RWPE2 (cell line): ENCODE measurements around the gene ACTR3C.
"Not testable (repeated sequence)": the region's sequence is repeated elsewhere in the genome, so short reads cannot be mapped to it uniquely, and the experiment has no call there.

Source experiments
- ATAC-seq: fragments of 200-7000 bp; cut with Tn5 transposase; 3 replicates; pipeline ENCODE4 v1.9.1; 2021; ENCODE audit warnings: low read depth
- DNase-seq: peaks from one replicate; pipeline ENCODE4 v3.0.0-alpha.2; 2020; ENCODE audit warnings: low spot score
- H3K27ac ChIP-seq: fragments of 450-650 bp; 2 replicates; pipeline ENCODE4 v1.5.1; 2017; ENCODE audit warnings: mild to moderate bottlenecking; ENCODE audit not compliant: poor library complexity, severe bottlenecking
- H3K27me3 ChIP-seq: fragments of 250-450 bp; sonication (Bioruptor Pico); 2 replicates; pipeline ENCODE4 v1.5.1; 2021; ENCODE audit warnings: mild to moderate bottlenecking, moderate library complexity; ENCODE audit not compliant: insufficient read depth, poor library complexity, severe bottlenecking
- H3K36me3 ChIP-seq: fragments of 250-450 bp; sonication (Bioruptor Pico); 2 replicates; pipeline ENCODE4 v1.5.1; 2020; ENCODE audit warnings: low read depth, mild to moderate bottlenecking, moderate library complexity
- H3K4me1 ChIP-seq: fragments of 250-450 bp; sonication (Bioruptor Pico); 2 replicates; pipeline ENCODE4 v1.5.1; 2021; ENCODE audit warnings: mild to moderate bottlenecking, moderate library complexity; ENCODE audit not compliant: insufficient read depth, poor library complexity, severe bottlenecking
- H3K4me3 ChIP-seq: fragments of 250-450 bp; sonication (Bioruptor Pico); 2 replicates; pipeline ENCODE4 v1.5.1; 2021; ENCODE audit warnings: mild to moderate bottlenecking, moderate library complexity; ENCODE audit not compliant: severe bottlenecking
- H3K9me3 ChIP-seq: fragments of 250-450 bp; sonication (Bioruptor Pico); 2 replicates; pipeline ENCODE4 v1.5.1; 2021; ENCODE audit warnings: mild to moderate bottlenecking, moderate library complexity; ENCODE audit not compliant: severe bottlenecking
- CTCF ChIP-seq: fragments of 450-650 bp; IDR thresholded peaks from one replicate; pipeline ENCODE4 v1.5.1; 2017; ENCODE audit warnings: mild to moderate bottlenecking, moderate library complexity; ENCODE audit not compliant: poor library complexity, severe bottlenecking

The ACTR3C gene

DNA sequence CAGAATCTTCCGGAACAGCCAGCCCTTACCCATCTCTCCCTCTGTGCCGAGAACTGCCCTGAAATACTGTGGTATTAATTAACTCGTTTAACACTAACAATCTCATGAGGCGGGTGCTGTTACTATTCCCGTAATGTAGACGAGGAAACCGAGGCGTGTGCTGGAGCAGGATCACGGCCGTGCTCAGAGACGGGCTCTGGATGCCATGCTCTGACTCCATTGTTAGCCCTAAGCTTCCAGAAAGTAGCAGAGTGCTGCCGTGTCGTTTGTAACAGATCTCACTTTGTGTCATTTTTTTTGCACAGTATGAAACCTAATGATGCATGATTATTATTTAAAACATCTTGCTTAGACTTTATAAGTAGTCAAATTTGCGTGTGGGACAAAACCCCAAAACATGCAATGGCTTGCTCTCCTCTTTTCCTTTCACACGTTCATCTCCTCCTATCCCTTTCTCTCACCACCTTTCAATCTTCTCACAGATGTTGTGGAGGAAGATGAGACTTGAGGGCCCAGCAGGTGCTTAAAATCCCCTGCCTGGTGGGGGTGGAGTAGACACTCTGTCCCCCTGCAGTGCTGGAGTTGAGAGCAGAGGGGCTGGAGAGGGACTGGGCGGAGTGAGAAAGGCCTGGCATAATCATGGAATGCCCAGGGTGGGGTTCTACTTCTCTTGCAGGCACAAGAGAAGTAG lies 482 bp upstream of the ACTR3C start:
- peak overlapping the region; percentile 58 for H3K27ac ChIP-seq
- no peaks in the 10 kb centered on the region for H3K27me3 ChIP-seq
- H3K36me3 ChIP-seq: peaks cover 28% of the 10 kb centered on the region
- H3K9me3 ChIP-seq: no peaks in the 10 kb centered on the region
- peak overlapping the region; percentile 83 for H3K4me3 ChIP-seq
- peaks cover 7% of the 10 kb centered on the region for H3K4me1 ChIP-seq
- ATAC-seq (peak; percentile 64), DNase-seq (no peak)
- peak; percentile 15 for TF ChIP-seq CTCF

- Histone ChIP-seq H3K27ac (peak overlapping the region; percentile 58), H3K27me3 (no peaks in the 10 kb centered on the region), H3K9me3 (no peaks in the 10 kb centered on the region), H3K36me3 (peaks cover 18% of the 10 kb centered on the region), H3K4me3 (peak overlapping the region; percentile 83), H3K4me1 (peaks cover 7% of the 10 kb centered on the region)
- DNase-seq (no peak), ATAC-seq (no peak)
- no peak for TF ChIP-seq CTCF
These were observed 1.1 kb downstream of the ACTR3C start for GRCh38 chr7:150322114-150322832.

- DNase-seq (no peak), ATAC-seq (no peak)
- no peak overlapping the region for H3K27ac ChIP-seq
- H3K36me3 ChIP-seq: peaks cover 16% of the 10 kb centered on the region
- H3K9me3 ChIP-seq: no peaks in the 10 kb centered on the region
- H3K27me3 ChIP-seq: no peaks in the 10 kb centered on the region
- peaks cover 7% of the 10 kb centered on the region for H3K4me1 ChIP-seq
- no peak overlapping the region for H3K4me3 ChIP-seq
- no peak for TF ChIP-seq CTCF
These were observed 1.6 kb downstream of the ACTR3C start for GRCh38 chr7:150321788-150322113.

GRCh38 chr7:150317748-150318444 lies 5.4 kb downstream of the ACTR3C start:
- no peak for DNase-seq
- H3K27ac ChIP-seq: no peak overlapping the region
- no peak overlapping the region for H3K4me3 ChIP-seq
- no peaks in the 10 kb centered on the region for H3K27me3 ChIP-seq
- peaks cover 5% of the 10 kb centered on the region for H3K4me1 ChIP-seq
- no peaks in the 10 kb centered on the region for H3K9me3 ChIP-seq
- no peaks in the 10 kb centered on the region for H3K36me3 ChIP-seq
- ATAC-seq: no peak
- TF ChIP-seq CTCF: no peak

- not testable (repeated sequence) for H3K27ac ChIP-seq, H3K9me3 ChIP-seq, H3K4me3 ChIP-seq
These were observed 6.4 kb downstream of the ACTR3C start for GRCh38 chr7:150316987-150317386.

More at GRCh38 chr7:150316987-150317386, 6.4 kb downstream of the ACTR3C start:
- ATAC-seq, H3K4me1 ChIP-seq, H3K36me3 ChIP-seq, DNase-seq, H3K27me3 ChIP-seq: not testable (repeated sequence)
